Measurements from ENCODE around the gene HS3ST5. TPM values are rescaled to one million over a fixed set of nuclear protein-coding genes. Genes with fewer than 3 reads are reported as not detected.
"Not testable (repeated sequence)": the region's sequence is repeated elsewhere in the genome, so short reads cannot be mapped to it uniquely, and the experiment has no call there.

Gene HS3ST5
- total RNA-seq, 1 donor from 2014 or later, result not detected

DNA sequence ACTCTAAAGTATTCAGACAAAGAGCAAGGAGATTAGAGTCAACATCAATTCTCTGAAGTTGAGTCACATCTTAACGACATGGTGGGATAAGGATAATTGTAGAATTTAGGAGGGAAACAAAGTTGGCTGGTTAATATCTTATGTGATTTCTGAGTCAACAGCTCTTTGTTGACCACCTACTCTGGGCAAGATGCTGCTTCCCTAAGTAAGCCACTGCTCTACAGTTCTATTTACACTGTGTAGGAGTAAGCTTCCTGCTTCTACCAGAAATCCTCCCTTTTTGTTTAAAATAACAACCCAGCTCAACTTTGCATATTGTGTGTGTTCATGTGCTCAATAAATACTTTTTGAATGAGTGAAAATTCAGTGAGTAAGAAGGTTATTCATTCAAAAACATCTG is 3.1 kb downstream of the HS3ST5 start:
- intact Hi-C loops (cut with micrococcal nuclease), result no loop called here

DNA sequence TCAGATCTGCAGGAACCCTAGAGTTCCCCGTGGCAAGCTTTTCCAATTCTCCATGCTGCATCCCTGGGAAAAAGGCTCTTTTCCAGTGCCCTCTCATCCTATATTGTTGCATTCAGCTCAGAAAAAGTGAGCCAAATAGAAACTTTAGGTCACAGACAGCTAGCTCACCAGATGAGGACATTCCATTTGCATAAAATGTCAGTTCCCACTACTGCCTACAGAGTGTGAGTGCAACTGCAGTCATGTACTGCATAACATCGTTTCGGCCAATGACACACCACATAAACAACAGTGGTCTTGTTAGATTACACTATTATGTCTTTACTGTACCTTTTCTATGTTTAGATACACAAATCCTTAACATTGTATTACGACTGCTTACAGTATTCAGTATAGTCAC is 8.6 kb downstream of the HS3ST5 start:
- intact Hi-C loops (cut with micrococcal nuclease), result no loop called here

DNA sequence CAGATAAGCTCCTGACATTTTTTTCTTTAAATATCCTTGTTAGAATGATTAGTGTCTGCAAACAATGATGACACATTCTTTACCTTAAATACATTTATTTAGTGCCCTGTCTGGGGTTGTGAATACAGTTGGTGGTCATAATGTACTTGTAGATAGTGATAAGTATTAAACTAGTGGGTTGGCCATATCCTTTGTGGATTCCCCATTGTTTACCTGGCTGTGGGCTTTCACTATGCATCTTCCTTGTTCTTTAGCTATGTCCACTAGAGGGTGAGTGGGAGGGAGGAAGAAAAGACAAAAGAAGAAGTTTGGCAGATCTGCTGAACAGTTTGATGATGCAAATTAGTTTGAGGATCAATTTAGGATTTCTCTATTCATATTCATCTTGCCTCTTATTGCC is 15.7 kb downstream of the HS3ST5 start:
- intact Hi-C loops (cut with micrococcal nuclease), result no loop called here

DNA sequence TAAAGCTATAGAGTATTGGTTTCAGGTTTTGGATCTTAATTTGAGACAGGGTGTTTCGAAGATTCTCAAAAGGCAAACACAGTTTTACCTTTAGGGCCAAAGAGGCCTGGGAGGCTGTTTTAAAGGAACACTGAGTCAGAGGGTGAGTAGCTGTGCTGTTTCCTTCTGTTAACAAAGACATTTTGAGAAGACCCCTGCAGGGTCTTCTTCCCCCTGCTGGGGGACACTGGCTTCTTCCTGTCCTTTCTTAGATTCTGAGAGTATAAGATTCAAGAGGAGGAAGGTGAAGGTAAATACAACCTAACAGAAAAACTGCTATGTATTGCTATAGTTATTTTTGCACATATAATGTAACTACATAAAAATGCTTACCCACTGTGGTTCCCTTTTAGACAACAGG is 19.0 kb downstream of the HS3ST5 start:
- intact Hi-C loops (cut with micrococcal nuclease), result no loop called here

DNA sequence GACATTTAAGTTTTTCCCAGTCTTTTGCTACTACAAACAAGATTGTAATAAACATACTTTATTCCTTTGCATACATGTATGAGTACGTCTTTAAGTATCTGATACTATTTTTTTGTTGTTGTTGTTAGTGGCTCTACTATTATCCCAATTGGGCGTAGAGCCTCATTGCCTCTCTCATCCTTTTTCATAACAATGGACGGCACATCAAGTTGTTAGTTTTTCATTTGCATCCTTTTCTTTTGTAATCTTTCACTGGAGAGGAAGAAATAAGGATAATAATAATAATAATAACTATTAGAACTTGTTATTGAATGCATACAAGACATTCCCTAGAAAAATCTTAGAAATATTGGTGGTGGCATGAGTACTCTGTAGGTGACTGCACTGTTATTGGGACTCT is 23.1 kb downstream of the HS3ST5 start:
- intact Hi-C loops (cut with micrococcal nuclease), result no loop called here

DNA sequence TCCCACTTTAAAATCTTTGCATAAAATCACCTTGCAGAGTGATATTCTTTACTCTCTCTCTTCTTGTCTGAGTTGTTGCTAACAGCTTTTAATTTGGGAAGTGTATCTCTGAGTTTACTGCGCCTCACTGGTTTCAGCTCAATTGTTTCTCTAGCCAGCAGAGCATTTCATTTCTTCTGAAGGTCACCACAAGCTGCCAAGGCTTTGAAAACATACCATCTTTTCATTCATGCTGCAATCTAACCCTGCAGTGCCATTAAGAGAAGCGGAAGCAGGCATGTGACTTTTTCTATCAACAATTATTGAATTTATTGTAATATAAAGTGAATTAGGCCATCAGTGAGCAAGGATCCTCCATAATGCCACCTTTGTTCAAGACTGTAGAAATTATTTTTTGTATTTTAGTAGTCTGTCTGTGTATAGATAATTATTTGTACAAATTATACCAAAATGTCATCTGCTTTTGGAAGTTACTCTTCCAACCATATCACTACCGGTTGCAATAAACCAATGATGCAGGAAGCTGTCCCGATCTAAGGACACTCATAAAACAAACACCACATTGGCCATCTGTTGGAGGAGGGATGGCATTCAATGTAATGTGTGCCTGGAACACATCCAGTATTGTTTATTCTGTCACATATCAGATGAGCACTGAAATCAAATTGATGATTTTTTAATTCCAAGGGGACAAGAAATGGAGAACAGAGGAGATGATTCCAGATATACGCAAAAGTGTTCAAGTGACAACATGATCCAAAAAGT is 26.8 kb downstream of the HS3ST5 start:
- intact Hi-C loops (cut with micrococcal nuclease), result no loop called here

DNA sequence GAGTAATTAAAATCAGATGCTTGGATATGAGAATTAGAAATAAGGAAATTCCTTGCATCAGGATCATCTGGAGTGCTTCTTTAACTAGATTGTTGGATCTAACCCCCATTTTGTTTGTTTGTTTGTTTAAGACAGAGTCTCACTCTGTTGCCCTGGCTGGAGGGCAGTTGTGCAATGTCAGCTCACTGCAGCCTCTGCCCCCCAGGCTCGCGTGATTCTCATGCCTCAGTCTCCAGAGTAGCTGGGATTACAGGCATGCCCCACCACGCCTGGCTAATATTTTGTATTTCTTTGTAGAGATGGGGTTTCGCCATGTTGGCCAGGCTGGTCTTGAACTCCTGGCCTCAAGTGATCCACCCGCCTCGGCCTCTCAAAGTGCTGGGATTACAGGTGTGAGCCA is 29.0 kb downstream of the HS3ST5 start:
- intact Hi-C loops (cut with micrococcal nuclease), result not testable (repeated sequence)

DNA sequence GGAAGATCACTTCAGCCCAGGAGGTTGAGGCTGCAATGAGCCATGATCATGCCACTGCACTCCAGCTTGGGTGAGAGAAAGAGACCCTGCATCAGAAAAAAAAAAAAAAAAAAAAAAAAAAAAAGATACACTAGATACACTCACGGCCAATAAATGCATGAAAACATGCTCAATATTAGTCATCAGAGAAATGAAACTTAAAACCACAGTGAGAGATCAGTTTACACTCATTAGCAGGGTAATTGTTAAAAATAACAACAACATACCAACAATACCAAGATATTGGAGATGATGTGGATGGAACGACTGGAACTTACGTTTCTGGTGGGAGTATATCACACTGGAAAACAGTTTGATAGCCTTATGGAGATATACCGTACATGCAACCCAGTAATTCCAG is 29.9 kb downstream of the HS3ST5 start:
- intact Hi-C loops (cut with micrococcal nuclease), result no loop called here

DNA sequence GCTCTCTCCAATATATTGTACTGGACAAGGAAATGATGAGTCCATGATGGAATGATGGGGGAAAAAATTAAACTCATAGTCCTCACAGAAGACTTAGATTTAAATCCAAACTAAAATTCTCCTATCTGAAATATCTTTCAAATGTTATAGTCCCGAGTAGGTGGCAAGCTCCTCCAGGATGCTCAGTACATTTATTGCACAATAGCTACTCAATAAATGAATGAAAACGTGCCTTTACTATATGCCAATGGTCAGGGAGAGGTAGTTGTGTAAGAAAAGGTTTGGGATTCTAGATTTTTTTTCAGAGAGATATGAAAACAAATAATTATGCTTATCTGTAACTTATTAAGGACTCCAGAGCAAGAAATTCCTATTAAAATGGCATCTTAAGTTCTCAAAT is 32.8 kb downstream of the HS3ST5 start:
- intact Hi-C loops (cut with micrococcal nuclease), result no loop called here

DNA sequence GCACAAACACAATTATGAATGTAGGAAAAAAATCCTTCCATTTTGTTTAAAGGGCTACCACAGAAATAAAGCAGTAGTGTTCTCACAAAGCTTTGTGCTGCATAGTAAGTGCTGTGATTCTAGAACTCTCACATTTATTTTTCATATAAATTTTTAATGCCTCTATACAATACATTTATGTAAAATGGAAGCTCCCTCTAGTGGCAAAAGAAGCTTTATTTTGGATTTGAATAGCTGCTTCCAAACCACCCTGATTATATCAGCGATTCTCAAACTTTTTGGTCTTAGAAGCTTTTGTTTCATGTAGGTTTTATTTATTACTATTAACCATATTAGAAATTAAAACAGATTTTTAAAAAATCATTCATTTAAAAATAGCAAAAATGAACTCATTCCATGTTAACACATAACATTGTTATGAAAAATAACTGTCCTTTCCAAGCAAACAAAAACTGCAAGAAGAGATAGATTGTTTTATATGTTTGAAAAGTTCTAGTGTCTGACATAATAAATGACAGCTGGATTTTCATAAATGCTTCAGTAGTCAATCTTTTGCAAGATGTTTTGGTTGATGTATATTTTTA is 38.4 kb downstream of the HS3ST5 start:
- intact Hi-C loops (cut with micrococcal nuclease), result loop anchor here (1.0 to 10.0 kb wide), 2 partner anchors 210 to 309 kb away; no protein-coding TSS in a partner anchor

DNA sequence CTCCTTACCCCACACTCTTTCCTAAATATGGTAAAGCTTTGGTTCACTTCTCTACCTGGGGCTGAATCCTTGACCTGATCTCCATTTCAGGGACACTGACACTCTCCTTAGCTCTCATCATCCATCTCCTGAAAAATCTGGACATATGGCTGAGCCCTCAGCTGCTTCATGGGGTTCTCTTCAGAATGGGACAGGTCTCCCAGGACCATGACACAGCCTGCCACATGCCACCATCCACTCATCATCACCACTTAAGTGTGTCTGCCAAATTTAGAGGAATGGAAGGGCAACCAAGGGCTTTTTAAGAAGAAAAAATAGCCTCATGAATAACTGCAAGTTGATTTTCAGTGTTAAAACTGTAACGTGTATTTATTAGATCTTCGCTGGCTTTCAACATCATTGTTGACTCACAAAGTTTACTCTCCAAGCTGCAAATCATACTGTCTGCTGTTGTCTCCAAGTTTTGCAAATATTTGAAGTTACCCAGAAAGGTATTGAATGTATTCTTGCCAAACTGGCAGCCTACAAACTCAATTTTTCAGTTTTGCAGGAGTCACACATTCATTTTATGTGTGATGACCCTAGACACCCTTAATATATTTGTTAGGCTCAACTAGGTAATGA is 41.1 kb downstream of the HS3ST5 start:
- intact Hi-C loops (cut with micrococcal nuclease), result loop anchor here (10.0 kb wide), 1 partner anchor 207 kb away; no protein-coding TSS in a partner anchor

DNA sequence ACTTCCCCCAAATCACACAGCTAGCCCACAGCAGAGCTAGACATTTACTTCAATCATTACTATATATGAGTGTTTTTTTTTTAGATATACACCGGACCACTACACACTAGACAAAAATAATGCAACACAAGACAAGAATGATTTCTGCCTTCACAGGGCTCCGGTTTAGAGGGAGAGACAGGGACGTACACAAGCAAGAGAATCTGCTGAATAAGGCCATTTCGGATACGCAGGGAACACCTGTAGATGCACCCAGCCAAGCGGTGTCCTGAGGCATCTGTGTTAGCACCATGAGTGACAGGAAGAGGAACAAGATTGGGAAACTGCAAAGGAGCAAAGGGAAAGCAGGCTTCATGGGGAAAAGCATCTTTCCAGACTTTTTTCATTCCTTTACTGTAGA is 45.7 kb downstream of the HS3ST5 start:
- intact Hi-C loops (cut with micrococcal nuclease), result no loop called here

DNA sequence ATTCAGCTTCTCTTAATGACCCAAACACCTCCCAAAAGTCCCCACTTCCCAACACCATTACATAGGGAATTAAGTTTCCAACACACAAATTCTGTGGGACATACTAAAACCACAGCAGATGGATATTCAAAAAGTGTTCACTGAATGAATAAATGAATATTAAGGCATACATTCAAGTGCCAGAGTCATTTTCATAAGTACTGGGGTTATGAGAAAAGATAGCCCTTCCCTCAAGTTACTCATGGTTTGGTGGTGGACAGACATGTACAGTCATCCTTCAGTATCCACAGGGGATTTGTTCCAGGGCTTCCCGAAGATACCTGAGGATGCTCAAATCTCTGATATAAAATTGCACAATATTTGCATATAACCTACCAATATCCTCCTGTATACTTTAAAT is 50.4 kb downstream of the HS3ST5 start:
- intact Hi-C loops (cut with micrococcal nuclease), result no loop called here

DNA sequence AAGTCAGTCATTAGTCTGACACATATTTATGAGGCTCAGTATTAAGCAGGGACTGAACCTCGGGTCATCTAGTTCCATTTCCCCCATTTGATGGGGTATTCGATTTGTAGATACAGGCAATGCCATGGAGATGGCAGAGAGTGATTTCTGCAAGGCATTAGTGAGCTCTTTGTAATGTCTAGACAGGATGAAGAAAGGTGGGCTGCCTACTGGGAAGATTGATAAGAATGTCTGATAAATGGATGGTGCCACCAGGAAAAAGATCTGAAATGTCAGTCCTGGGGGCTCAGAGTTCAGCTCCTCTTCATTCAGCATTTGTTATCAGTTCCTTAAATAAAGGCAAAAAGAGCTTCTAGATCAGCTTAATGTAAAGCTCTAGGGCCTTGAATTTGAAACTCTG is 51.4 kb downstream of the HS3ST5 start:
- intact Hi-C loops (cut with micrococcal nuclease), result no loop called here

DNA sequence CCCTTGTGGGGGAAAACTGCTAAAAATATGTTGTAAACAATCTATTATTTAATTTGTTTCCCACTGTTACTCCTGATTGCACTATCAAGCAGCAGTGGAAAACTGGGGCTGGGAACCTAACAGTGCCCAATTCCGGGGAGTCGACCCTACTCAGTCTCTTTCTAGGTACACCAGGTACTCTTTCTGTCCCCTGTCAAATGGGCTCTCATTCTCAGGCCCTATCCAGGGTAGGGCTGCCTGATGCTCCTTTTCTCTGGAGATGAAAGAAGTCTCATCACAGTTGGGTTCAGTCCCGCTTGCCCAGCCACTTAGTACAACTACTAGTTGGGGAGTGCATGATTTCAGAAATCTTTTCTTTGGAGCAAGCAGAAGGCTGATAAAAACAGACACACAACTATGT is 52.0 kb downstream of the HS3ST5 start:
- intact Hi-C loops (cut with micrococcal nuclease), result no loop called here

DNA sequence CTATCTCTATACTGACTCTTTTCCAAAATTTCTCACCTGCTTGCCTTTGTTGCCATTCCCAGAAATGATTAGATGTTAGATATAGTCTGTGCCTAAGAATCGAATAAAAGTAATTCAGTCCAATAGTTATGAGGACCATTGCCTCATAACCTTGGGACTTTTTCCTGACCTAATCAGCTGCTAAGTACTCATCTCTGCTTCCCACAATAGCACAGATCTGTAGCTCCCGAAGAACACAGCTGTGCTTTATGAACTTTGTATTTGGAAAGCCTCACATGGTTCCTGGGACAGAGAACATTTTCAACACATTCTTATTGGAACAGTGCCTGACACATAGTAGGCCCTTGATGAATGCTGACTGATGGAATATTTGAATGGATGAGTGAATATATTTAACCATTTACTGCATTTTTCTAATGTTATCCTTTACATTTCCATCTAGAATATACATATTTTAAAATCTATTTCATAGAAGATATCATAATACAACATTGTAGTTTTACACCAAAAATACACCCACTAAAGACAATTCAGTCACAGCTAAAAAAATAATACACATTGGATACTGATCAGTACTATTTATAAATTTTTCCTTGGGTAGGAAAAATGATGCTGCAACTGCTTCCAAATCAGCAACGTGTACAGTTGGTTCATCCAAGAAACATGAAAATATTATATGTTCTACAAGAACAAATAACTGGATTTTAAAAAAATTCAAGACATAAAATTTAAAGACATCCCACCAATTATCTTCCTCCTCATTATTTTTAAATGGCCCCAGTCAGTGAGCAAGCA is 53.9 kb downstream of the HS3ST5 start:
- intact Hi-C loops (cut with micrococcal nuclease), result no loop called here

DNA sequence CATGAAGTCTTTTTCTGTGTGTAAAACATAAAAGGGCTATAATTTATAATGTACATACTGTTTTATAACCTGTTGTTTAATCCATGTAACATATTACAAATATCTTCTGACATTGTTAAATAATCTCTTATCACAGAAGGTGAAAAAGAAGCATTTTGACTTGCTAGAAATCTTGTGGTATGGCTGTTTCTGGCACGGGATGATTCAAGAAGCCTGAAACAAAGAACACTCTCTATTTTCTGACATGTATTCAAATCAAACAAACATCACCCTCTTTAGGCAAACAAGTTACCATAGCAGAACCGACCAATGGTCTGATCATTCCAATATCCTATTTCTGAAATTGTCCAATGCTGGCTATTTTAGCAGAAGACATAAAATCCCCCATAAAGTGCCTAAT is 55.4 kb downstream of the HS3ST5 start:
- intact Hi-C loops (cut with micrococcal nuclease), result no loop called here

DNA sequence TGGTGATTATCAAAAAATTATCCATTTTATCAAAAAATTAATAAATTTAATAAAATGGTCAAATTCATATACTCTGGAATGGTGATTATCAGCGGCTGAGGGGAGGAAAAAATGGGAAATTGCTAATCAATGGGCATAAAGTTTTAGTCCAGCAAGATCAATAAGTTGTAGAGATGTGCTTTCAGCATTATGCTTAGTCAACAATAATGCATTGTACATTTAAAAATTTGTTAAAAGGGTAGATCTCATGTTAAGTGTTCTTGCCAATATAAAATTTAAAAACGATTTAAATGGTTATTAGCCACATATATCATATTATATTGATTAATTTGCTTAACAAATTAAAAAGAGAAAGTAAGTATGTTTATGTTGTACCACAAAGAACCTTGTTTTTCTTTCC is 56.6 kb downstream of the HS3ST5 start:
- intact Hi-C loops (cut with micrococcal nuclease), result no loop called here

DNA sequence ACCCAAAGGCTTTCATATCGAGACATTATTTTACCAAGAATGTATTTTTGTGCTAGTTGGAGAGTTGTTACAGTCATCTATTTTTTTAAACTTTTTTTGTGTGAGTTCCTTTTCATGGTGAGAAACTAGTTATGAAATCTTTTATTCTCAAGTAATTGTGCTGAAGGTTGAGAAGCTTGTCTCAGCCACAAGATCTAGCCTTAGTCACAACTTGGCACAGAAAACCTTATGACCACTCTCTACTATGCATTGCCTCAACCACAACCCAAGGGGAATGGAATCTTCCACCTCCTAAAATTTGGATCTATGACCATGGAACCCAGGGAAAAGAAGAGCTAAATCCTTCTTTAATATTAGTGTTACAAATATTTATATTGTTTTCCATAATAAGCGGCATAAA is 58.5 kb downstream of the HS3ST5 start:
- intact Hi-C loops (cut with micrococcal nuclease), result no loop called here

DNA sequence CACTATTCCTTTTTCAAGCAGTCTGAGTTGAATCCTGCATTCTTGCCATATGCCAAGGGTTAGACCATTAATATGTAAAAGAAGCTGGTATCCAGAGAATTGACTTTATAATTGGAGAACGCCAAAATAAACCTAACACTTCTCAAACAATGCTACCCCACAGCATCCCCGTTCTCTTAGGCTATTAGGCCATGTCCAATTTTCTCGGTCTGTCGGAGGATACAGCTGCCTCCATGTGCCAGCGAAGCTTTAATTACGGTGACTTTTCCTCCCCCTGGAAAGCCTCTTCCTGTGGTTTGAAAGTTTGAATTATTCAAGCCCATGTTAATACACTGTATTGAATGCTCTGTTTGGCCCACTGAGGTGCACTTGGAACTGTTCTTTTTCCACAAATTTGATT is 60.5 kb downstream of the HS3ST5 start:
- intact Hi-C loops (cut with micrococcal nuclease), result no loop called here

DNA sequence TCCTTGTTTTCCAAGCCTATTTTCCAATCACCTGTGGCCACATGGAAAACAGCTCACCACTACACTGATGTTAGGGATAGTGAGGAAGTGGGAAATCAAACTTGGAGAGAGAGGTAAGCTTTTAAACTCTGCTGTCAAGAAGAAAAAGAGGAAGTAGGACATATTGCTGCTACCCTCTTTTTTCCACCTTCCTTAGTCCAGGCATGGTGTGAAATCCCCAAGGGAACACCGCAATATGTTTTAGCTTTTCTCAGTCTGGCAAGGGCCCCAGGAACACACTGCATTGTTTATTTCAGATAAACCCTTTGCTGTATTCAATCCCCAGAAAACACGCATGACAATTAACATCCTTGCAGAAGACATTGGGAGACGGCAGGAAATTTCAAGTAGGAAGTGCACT is 61.3 kb downstream of the HS3ST5 start:
- intact Hi-C loops (cut with micrococcal nuclease), result no loop called here

Measured in T-helper 2 cell treated with Interferon-gamma antibody and Interleukin-4, amounts not matched to agents 100 ng/mL and 5 ng/mL, for 36 hours (primary cell).